GM19328 (cell line): ENCODE data around the gene PUSL1.
A peak's percentile ranks its signal among the peaks of the same experiment; 100 is the strongest.

Source experiments
- ATAC-seq: cut with Tn5 transposase; IDR thresholded peaks from one replicate; pipeline ENCODE4 v1.9.1; 2021; ENCODE audit warnings: mild to moderate bottlenecking, moderate library complexity; ENCODE audit not compliant: unreplicated experiment

PUSL1 gene

GRCh38 chr1:1349256-1350012, 41.0 kb downstream of the PUSL1 start, which contains the start of gene DVL1:
DVL1 (minus strand) TSS chr1:1349418; CDS start chr1:1349065, 353 bp downstream.
- ATAC-seq: peak; percentile 68

GRCh38 chr1:1351511-1352427, 43.4 kb downstream of the PUSL1 start:
- no peak for ATAC-seq

- ATAC-seq: no peak
Measured at GRCh38 chr1:1352786-1353388, 44.5 kb downstream of the PUSL1 start.

- no peak for ATAC-seq
Measured at GRCh38 chr1:1353389-1354151, 45.2 kb downstream of the PUSL1 start.

- no peak for ATAC-seq
Measured at GRCh38 chr1:1354271-1355247, 46.2 kb downstream of the PUSL1 start.

GRCh38 chr1:1355416-1355815, 47.0 kb downstream of the PUSL1 start:
- ATAC-seq: no peak

- ATAC-seq: no peak
Measured at GRCh38 chr1:1356166-1356795, 47.9 kb downstream of the PUSL1 start.

GRCh38 chr1:1356796-1357401, 48.5 kb downstream of the PUSL1 start:
- no peak for ATAC-seq

GRCh38 chr1:1357871-1358432, 49.6 kb downstream of the PUSL1 start:
- no peak for ATAC-seq

GRCh38 chr1:1358433-1359271, 50.3 kb downstream of the PUSL1 start, which contains the start of gene MXRA8:
MXRA8 (minus strand) TSS chr1:1358555; CDS start chr1:1358504, 51 bp downstream.
- no peak for ATAC-seq

GRCh38 chr1:1359308-1359663, 50.9 kb downstream of the PUSL1 start:
- no peak for ATAC-seq

GRCh38 chr1:1359664-1360468, 51.5 kb downstream of the PUSL1 start:
- ATAC-seq: no peak

GRCh38 chr1:1360506-1361169, 52.2 kb downstream of the PUSL1 start:
- no peak for ATAC-seq
